Measurements from ENCODE around the gene ZNF185. TPM values are rescaled to one million over a fixed set of nuclear protein-coding genes. Genes with fewer than 3 reads are reported as not detected.

Gene ZNF185
- total and polyA plus RNA-seq, 2 of the 8 experiments (the other 6 are each of a cell fraction or from before 2014, with no cell fraction given): 15.6 to 20.1 TPM

DNA sequence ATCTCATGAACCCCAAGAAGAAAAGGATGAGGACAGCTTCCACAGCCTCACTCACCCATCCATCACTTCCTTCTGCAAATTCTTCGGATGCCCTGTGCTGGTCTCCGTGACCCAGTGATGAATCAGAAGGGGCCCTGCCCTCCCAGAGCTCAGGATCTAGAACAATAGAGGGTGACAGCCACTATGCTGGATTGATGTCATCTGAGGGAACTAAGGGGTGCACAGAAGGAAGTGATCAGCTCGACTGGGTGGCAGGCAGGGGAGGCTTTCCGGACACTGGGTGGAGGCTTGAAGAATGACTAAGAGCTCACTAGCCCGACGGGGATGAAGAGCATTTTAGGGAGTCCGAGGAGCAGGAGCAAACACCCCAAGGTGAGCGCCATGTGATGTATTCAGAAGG is 1.4 kb upstream of the ZNF185 start:
- H4K20me1 ChIP-seq (replicated peaks in 1 of 2; ENCODE audit: control insufficient read depth in 1 of 2, insufficient read depth in 2 of 2, low read length in 2 of 2): no peaks in the 10 kb centered on the region
- 92% methylated on average over 6 of the region's 8 CpGs; no CpG with 5 or more reads in 1 of the 2 experiments for WGBS, 2 experiments (ENCODE audit: extremely low coverage in 1 of 2, insufficient coverage in 1 of 2, insufficient read length in 1 of 2, insufficient replicate concordance in 2 of 2, low coverage in 1 of 2, low lambda C conversion rate in 2 of 2, missing lambda C conversion rate in 1 of 2)
- no peak overlapping the region for H2BK15ac ChIP-seq (ENCODE audit: low read length)
- no peak overlapping the region for H3K14ac ChIP-seq (ENCODE audit: insufficient read length)
- H3K9me3 ChIP-seq (ENCODE audit: insufficient read depth in 2 of 2, low read depth in 1 of 2, low read length in 1 of 2): no peaks in the 10 kb centered on the region
- no peak overlapping the region for H4K5ac ChIP-seq (ENCODE audit: insufficient read length, low read depth, low read length)
- peaks cover 2% of the 10 kb centered on the region; the same call in 1 of the 2 replicates for H3K23me2 ChIP-seq (ENCODE audit: low read depth, low read length)
- H3K27me3 ChIP-seq (replicated peaks in 1 of 4; ENCODE audit: control insufficient read depth in 3 of 4, extremely low read depth in 1 of 4, insufficient read depth in 3 of 4, low read length in 3 of 4): no peaks in the 10 kb centered on the region; a peak in 1 of 7 replicates
- no peak overlapping the region for H3K23ac ChIP-seq (ENCODE audit: insufficient read length)
- H2AFZ ChIP-seq (ENCODE audit: low read length): no peak overlapping the region
- H3K4ac ChIP-seq (replicated peaks; ENCODE audit: insufficient read length, low read depth, low read length): no peak overlapping the region
- H3K4me1 ChIP-seq (replicated peaks in 1 of 4; ENCODE audit: control insufficient read depth in 3 of 4, insufficient read depth in 4 of 4, low read length in 3 of 4): peaks cover 2 to 30% (median 21%) of the 10 kb centered on the region in 4 experiments; a peak in 5 of 7 replicates
- FAIRE-seq (no peak), DNase-seq (ENCODE audit: low read depth in 1 of 2, low spot score in 2 of 2) (no peak)
- no peak overlapping the region; a peak in 1 of 4 replicates for H3K4me2 ChIP-seq (ENCODE audit: insufficient read depth in 1 of 2, low read depth in 2 of 2, low read length in 2 of 2)
- H3K27ac ChIP-seq (ENCODE audit: low read depth, low read length): no peak overlapping the region
- no peak overlapping the region for H3K4me3 ChIP-seq (ENCODE audit: extremely low read depth in 1 of 4, insufficient read depth in 2 of 4, low read depth in 3 of 4, low read length in 4 of 4)
- H2BK12ac ChIP-seq (ENCODE audit: low read depth, low read length): peak overlapping the region; percentile 84; the same call in 1 of the 2 replicates
- H2AK5ac ChIP-seq (ENCODE audit: low read depth, low read length): 0 out of 2 replicates have a peak overlapping the region, but pooled peaks have one; percentile 53
- ChIA-PET CTCF (ENCODE audit: partially characterized antibody) (interaction anchor here (1.4 to 3.1 kb wide), 2 partner anchors 17 to 27 kb away, joined by 3 to 21 read pairs; no protein-coding TSS in a partner anchor), POLR2A (ENCODE audit: partially characterized antibody) (no interaction called here)
- H3K18ac ChIP-seq (ENCODE audit: extremely low read depth, low read length): no peak overlapping the region; the same call in 1 of the 2 replicates
- peak overlapping the region; percentile 72; the same call in 1 of the 2 replicates for H2BK20ac ChIP-seq (ENCODE audit: low read length)
- no peak overlapping the region for H3K56ac ChIP-seq (replicated peaks; ENCODE audit: insufficient read length, low read depth, low read length)
- peak overlapping the region; percentile 71; the same call in 1 of the 2 replicates for H2BK5ac ChIP-seq (ENCODE audit: low read depth, low read length)
- H2BK120ac ChIP-seq (replicated peaks; ENCODE audit: low read depth, low read length): no peak overlapping the region
- no peak overlapping the region for H3K9ac ChIP-seq (replicated peaks in 1 of 4; ENCODE audit: extremely low read depth in 1 of 4, low read depth in 3 of 4, low read length in 3 of 4)
- no peak overlapping the region for H4K8ac ChIP-seq (ENCODE audit: extremely low read depth, insufficient read depth, low read length)
- no peaks in the 10 kb centered on the region for H3K36me3 ChIP-seq (ENCODE audit: control insufficient read depth in 2 of 4, insufficient read depth in 4 of 4, low read length in 3 of 4)
- no peak overlapping the region for H4K91ac ChIP-seq (replicated peaks; ENCODE audit: insufficient read length, low read length)
- no peaks in the 10 kb centered on the region for H3K79me1 ChIP-seq (ENCODE audit: low read depth, low read length)
- no peaks in the 10 kb centered on the region for H3K79me2 ChIP-seq (ENCODE audit: control insufficient read depth in 1 of 2, insufficient read depth in 2 of 2, low read length in 2 of 2)
- TF ChIP-seq MAFK (IDR thresholded peaks at IDR 0.05; ENCODE audit: low read depth, low read length): no peak
- no peak for TF ChIP-seq POLR2AphosphoS5 (IDR thresholded peaks at IDR 0.05; ENCODE audit: low read depth, low read length)
- no peak for TF ChIP-seq ATF3 (IDR thresholded peaks at IDR 0.05; ENCODE audit: insufficient read depth, low read depth, low read length)
- no peak for TF ChIP-seq JUND (IDR thresholded peaks at IDR 0.05; ENCODE audit: low read length)
- TF ChIP-seq POLR2A (IDR thresholded peaks at IDR 0.05; ENCODE audit: control extremely low read depth in 1 of 2, low read depth in 2 of 2, low read length in 2 of 2): no peak
- no peak for TF ChIP-seq CHD2 (IDR thresholded peaks at IDR 0.05; ENCODE audit: low read length)
- TF ChIP-seq PHF8 (conservative IDR thresholded peaks at IDR 0.05; ENCODE audit: low read depth, low read length): no peak
- no peak for TF ChIP-seq SIRT6 (IDR thresholded peaks at IDR 0.05; ENCODE audit: low read length)
- no peak for TF ChIP-seq SAP30 (IDR thresholded peaks at IDR 0.05; ENCODE audit: insufficient read depth, insufficient replicate concordance, low read length)
- TF ChIP-seq KDM1A (IDR thresholded peaks at IDR 0.05; ENCODE audit: borderline replicate concordance, low read length): no peak
- TF ChIP-seq ASH2L (IDR thresholded peaks at IDR 0.05; ENCODE audit: low read length): no peak
- no peak for TF ChIP-seq EGR1 (IDR thresholded peaks at IDR 0.05; ENCODE audit: borderline replicate concordance, low read depth, low read length)
- TF ChIP-seq KDM5A (IDR thresholded peaks at IDR 0.05; ENCODE audit: low read length): no peak

Data from H1 (cell line).